Measurements from ENCODE around the gene VPS37B. TPM values are rescaled to one million over a fixed set of nuclear protein-coding genes. Genes with fewer than 3 reads are reported as not detected.

The VPS37B gene
- total RNA-seq, 6 experiments from 2014 or later, result 26.4 to 33.1 (median 28.1) TPM

DNA sequence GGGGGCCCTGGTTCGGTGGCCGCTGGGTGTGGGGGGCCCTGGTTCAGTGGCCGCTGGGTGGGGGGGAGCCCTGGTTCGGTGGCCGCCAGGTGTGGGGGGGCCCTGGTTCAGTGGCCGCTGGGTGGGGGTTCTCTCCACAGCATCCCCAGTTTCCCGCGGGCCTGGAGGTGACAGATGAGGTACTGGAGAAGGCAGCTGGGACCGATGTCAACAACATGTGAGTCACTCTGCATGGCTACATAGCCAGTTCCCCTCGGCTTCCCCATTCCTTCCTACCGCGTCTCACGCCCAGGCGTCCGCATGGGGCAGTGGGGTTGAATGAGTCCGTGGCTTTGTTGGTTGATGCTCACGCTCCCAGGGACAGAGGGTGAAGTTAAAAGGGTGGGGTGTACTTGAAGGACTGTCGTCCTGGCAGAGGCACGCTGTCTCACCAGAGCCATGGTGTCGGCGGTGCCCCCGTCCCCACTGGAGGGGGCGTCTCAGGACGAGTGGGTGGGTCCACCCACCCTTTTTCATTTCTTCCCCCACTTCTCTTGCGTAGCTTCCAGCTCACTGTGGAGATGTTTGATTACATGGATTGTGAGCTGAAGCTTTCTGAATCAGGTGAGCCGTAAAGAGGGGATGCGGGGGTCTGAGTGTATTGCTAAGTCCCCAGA lies 45.1 kb downstream of the VPS37B start:
- no peaks in the 10 kb centered on the region for H3K9me3 Mint-ChIP-seq
- peaks cover 15% of the 10 kb centered on the region for H3K4me1 Mint-ChIP-seq (ENCODE audit: low read depth)
- H3K36me3 Mint-ChIP-seq (ENCODE audit: low read depth), result no peaks in the 10 kb centered on the region
- TF ChIP-seq, protein P1, sequence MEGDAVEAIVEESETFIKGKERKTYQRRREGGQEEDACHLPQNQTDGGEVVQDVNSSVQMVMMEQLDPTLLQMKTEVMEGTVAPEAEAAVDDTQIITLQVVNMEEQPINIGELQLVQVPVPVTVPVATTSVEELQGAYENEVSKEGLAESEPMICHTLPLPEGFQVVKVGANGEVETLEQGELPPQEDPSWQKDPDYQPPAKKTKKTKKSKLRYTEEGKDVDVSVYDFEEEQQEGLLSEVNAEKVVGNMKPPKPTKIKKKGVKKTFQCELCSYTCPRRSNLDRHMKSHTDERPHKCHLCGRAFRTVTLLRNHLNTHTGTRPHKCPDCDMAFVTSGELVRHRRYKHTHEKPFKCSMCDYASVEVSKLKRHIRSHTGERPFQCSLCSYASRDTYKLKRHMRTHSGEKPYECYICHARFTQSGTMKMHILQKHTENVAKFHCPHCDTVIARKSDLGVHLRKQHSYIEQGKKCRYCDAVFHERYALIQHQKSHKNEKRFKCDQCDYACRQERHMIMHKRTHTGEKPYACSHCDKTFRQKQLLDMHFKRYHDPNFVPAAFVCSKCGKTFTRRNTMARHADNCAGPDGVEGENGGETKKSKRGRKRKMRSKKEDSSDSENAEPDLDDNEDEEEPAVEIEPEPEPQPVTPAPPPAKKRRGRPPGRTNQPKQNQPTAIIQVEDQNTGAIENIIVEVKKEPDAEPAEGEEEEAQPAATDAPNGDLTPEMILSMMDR (IDR thresholded peaks at IDR 0.05), result no peak
- H3K27me3 Mint-ChIP-seq (ENCODE audit: insufficient read depth), result no peaks in the 10 kb centered on the region; the same call in 1 of the 2 replicates
- no peak overlapping the region for H3K4me3 Mint-ChIP-seq
- DNase-seq, result no peak
- no peak overlapping the region for H3K27ac Mint-ChIP-seq

- DNase-seq, result no peak
- H3K4me3 Mint-ChIP-seq, result no peak overlapping the region
- H3K27me3 Mint-ChIP-seq (ENCODE audit: insufficient read depth), result no peaks in the 10 kb centered on the region; the same call in 1 of the 2 replicates
- H3K9me3 Mint-ChIP-seq, result no peaks in the 10 kb centered on the region
- TF ChIP-seq, protein P1 (IDR thresholded peaks at IDR 0.05), result no peak
- H3K27ac Mint-ChIP-seq, result no peak overlapping the region
- H3K4me1 Mint-ChIP-seq (ENCODE audit: low read depth), result peaks cover 15% of the 10 kb centered on the region
- no peaks in the 10 kb centered on the region for H3K36me3 Mint-ChIP-seq (ENCODE audit: low read depth)
Measured at GRCh38 chr12:122850048-122850445, 45.9 kb downstream of the VPS37B start.

- Mint-ChIP-seq H3K4me1 (ENCODE audit: low read depth) (peaks cover 15% of the 10 kb centered on the region), H3K9me3 (no peaks in the 10 kb centered on the region), H3K4me3 (no peak overlapping the region), H3K27ac (no peak overlapping the region), H3K27me3 (ENCODE audit: insufficient read depth) (no peaks in the 10 kb centered on the region; the same call in 1 of the 2 replicates), H3K36me3 (ENCODE audit: low read depth) (no peaks in the 10 kb centered on the region)
- DNase-seq, result no peak
- TF ChIP-seq, protein P1 (IDR thresholded peaks at IDR 0.05), result no peak
Measured at GRCh38 chr12:122849352-122850047, 46.4 kb downstream of the VPS37B start.

- Mint-ChIP-seq H3K36me3 (ENCODE audit: low read depth) (no peaks in the 10 kb centered on the region), H3K27ac (no peak overlapping the region), H3K27me3 (ENCODE audit: insufficient read depth) (peaks cover under 1% of the 10 kb centered on the region), H3K4me3 (no peak overlapping the region), H3K9me3 (no peaks in the 10 kb centered on the region), H3K4me1 (ENCODE audit: low read depth) (peaks cover 15% of the 10 kb centered on the region)
- TF ChIP-seq, protein P1 (IDR thresholded peaks at IDR 0.05), result no peak
- no peak for DNase-seq
Measured at GRCh38 chr12:122848471-122849351, 47.2 kb downstream of the VPS37B start.

DNA sequence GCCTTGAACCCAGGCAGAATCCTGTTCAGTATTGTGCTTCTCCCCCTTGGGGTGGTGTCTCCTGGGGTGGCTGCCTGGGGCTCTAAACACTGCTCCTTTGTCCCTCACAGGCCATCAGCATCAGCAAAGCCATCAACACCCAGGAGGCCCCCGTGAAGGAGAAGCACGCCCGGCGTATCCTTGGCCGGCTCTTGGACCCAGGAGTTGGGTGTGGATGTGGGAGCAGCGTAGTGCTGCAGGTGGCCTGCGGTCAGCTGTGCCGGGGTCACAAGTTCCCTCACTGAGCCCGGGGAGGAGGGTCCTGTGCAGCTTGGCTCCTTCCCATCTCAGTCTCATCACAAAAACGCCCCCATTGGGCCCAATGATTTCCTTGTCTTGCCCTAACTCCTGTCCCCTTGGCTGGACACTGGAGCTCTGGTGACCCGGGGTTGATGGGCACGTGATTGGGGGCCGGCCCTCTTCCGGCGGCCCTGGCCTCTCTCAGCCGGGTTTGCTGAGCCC lies 48.0 kb downstream of the VPS37B start:
- DNase-seq, result no peak
- Mint-ChIP-seq H3K36me3 (ENCODE audit: low read depth) (no peaks in the 10 kb centered on the region), H3K4me3 (no peak overlapping the region), H3K27ac (no peak overlapping the region), H3K9me3 (no peaks in the 10 kb centered on the region), H3K4me1 (ENCODE audit: low read depth) (peaks cover 15% of the 10 kb centered on the region), H3K27me3 (ENCODE audit: insufficient read depth) (peaks cover 2% of the 10 kb centered on the region)
- TF ChIP-seq, protein P1 (IDR thresholded peaks at IDR 0.05), result no peak
